Measurements from ENCODE around the gene ELFN1. TPM values are rescaled to one million over a fixed set of nuclear protein-coding genes. Genes with fewer than 3 reads are reported as not detected.

The ELFN1 gene
- total and polyA plus RNA-seq, 4 donors, result 7.8 to 28.4 (median 16.3) TPM

DNA sequence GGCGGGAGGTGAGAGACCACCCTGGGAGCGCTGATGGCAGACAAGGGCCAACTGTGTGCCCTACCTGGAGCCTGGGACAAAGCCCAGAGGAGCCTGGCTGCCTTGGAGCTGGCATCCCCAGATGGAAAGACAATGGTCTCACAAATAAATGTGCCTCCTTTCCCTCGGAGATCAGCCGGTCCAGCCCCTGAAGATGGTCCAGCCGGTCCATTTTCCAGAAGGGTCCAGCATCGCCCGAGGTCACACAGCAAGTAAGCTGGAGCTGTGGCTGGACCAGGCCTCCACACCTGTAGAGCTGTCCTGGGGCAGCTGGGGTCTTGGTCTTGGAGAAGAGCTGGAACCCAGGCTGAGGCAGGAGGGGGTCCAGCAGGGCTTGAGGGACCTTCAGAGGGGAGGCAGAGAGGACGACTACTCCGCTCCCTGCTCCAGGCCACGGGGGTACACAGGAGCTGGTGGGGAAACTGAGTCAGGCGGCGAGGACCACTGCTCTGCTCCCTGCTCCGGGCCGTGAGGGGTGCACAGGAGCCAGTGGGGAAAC, 3.6 kb downstream of the ELFN1 start:
- no peak for DNase-seq (ENCODE audit: low read depth in 4 of 6, low spot score in 6 of 6)
- Histone ChIP-seq H3K36me3 (ENCODE audit: control insufficient read depth, insufficient read depth, low read length) (peaks cover 65% of the 10 kb centered on the region), H3K9me3 (ENCODE audit: control insufficient read depth, insufficient read depth, low read length) (no peaks in the 10 kb centered on the region), H3K4me1 (ENCODE audit: control insufficient read depth, insufficient read depth, low read length) (peaks cover 80% of the 10 kb centered on the region), H3K27ac (ENCODE audit: low read depth, low read length) (no peak overlapping the region), H3K27me3 (ENCODE audit: control insufficient read depth, insufficient read depth, low read length) (peaks cover 5% of the 10 kb centered on the region), H3K4me3 (ENCODE audit: low read depth, low read length) (no peak overlapping the region)
- WGBS (ENCODE audit: insufficient coverage), result 92% methylated on average over 13 of the region's 14 CpGs

DNA sequence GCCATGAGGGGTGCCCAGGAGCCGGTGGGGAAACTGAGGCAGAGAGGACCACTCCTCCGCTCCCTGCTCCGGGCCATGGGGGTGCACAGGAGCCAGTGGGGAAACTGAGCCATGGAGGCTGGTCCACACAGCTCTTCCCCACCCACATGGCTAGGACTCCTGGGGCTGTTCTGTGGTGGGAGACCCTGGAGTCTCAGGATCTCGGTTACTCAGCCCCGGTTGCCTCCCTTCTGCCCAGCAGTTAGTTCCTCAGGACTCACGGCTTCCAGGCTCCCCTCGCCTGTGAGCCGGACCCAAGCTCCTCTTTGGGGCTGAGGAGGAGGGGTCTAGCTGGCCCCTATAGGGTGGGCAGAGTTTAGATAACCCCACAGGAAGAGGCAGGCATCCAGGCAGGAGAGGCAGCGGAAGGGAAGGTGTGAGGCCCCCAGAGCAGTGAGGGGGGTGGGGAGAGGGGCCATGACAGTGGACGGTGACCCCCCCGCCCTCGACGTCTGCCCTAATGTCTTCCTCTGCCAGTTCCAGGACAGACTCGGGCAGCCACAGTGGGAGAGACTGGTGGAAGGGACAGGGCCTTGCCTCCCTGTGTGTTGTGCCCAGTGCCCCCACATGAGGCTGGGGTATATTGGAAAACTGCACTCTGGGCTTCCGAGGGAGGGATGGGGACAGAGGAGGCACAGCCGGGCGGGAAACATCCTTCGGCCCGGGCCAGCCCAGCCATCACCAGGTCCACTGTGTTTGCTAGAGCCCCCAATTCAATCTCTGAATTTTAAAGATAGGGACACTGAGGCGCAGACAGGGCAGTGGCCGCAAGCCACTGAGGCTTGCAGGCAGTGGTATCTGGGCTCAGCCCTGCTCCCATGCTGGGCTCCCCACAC, 4.3 kb downstream of the ELFN1 start:
- Histone ChIP-seq H3K27ac (ENCODE audit: low read depth, low read length) (no peak overlapping the region), H3K36me3 (ENCODE audit: control insufficient read depth, insufficient read depth, low read length) (peaks cover 70% of the 10 kb centered on the region), H3K9me3 (ENCODE audit: control insufficient read depth, insufficient read depth, low read length) (no peaks in the 10 kb centered on the region), H3K27me3 (ENCODE audit: control insufficient read depth, insufficient read depth, low read length) (peaks cover 5% of the 10 kb centered on the region), H3K4me1 (ENCODE audit: control insufficient read depth, insufficient read depth, low read length) (peaks cover 81% of the 10 kb centered on the region), H3K4me3 (ENCODE audit: low read depth, low read length) (no peak overlapping the region)
- WGBS (ENCODE audit: insufficient coverage), result 82% methylated on average over 21 of the region's 21 CpGs
- no peak for DNase-seq (ENCODE audit: low read depth in 4 of 6, low spot score in 6 of 6)

- H3K4me3 ChIP-seq (ENCODE audit: low read depth, low read length), result no peak overlapping the region
These were observed 5.1 kb downstream of the ELFN1 start for GRCh38 chr7:1675036-1675671.

DNA sequence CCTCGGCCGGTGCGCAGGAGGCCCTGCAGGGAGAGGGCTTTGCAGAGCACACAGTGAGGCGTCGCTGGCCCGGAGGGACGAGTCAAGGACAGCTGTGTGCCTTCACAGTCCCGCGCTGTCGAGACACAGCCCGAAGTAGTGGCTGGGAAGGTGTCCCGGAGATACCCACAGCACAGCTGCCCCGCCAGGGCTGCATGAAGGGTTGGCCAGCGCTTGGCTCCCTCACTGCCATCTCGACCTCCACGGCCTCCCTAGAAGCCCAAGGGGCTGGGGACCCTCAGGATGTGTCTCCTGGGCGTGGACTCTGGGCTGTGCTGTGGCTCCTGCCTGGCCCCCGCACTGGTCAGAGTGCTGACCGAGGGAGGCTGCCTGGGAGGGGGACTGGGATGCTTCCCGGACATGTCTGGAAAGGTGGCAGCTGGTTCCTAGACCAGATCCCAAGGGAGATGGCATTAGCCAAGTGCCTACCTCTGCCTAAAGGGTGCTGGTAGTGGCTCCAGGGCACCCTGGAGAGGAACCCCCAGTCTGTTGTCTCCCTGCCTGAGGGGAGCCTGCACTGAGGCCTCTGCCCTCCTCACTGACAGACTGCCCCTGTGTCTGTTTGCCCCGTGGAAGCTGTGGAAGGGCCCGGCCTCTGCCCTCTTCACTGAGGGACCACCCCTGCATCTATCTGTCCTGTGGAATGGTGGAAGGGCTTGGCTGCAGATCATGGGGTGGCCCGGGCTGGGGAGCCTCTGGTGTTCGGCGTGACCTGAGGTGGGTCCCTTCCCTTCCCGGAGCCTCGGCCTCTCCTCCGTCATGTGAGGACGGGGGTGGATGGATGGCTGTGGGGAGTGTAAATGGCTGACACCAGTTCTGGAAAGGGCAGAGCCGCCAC, 5.8 kb downstream of the ELFN1 start:
- no peaks in the 10 kb centered on the region for H3K9me3 ChIP-seq (ENCODE audit: control insufficient read depth, insufficient read depth, low read length)
- no peak overlapping the region for H3K4me3 ChIP-seq (ENCODE audit: low read depth, low read length)
- H3K27me3 ChIP-seq (ENCODE audit: control insufficient read depth, insufficient read depth, low read length), result peaks cover 3% of the 10 kb centered on the region
- WGBS (ENCODE audit: insufficient coverage), result 63% methylated on average over 24 of the region's 30 CpGs
- H3K36me3 ChIP-seq (ENCODE audit: control insufficient read depth, insufficient read depth, low read length), result peaks cover 80% of the 10 kb centered on the region
- H3K27ac ChIP-seq (ENCODE audit: low read depth, low read length), result no peak overlapping the region
- peaks cover 71% of the 10 kb centered on the region for H3K4me1 ChIP-seq (ENCODE audit: control insufficient read depth, insufficient read depth, low read length)
- DNase-seq (ENCODE audit: low read depth in 4 of 6, low spot score in 6 of 6), result no peak

More at GRCh38 chr7:1675036-1675671, 5.1 kb downstream of the ELFN1 start:
- Histone ChIP-seq H3K36me3 (ENCODE audit: control insufficient read depth, insufficient read depth, low read length) (peaks cover 78% of the 10 kb centered on the region), H3K27ac (ENCODE audit: low read depth, low read length) (no peak overlapping the region), H3K4me1 (ENCODE audit: control insufficient read depth, insufficient read depth, low read length) (peaks cover 75% of the 10 kb centered on the region), H3K9me3 (ENCODE audit: control insufficient read depth, insufficient read depth, low read length) (no peaks in the 10 kb centered on the region), H3K27me3 (ENCODE audit: control insufficient read depth, insufficient read depth, low read length) (peaks cover 3% of the 10 kb centered on the region)
- WGBS (ENCODE audit: insufficient coverage), result 63% methylated on average over 24 of the region's 29 CpGs
- DNase-seq (ENCODE audit: low read depth in 4 of 6, low spot score in 6 of 6), result no peak

DNA sequence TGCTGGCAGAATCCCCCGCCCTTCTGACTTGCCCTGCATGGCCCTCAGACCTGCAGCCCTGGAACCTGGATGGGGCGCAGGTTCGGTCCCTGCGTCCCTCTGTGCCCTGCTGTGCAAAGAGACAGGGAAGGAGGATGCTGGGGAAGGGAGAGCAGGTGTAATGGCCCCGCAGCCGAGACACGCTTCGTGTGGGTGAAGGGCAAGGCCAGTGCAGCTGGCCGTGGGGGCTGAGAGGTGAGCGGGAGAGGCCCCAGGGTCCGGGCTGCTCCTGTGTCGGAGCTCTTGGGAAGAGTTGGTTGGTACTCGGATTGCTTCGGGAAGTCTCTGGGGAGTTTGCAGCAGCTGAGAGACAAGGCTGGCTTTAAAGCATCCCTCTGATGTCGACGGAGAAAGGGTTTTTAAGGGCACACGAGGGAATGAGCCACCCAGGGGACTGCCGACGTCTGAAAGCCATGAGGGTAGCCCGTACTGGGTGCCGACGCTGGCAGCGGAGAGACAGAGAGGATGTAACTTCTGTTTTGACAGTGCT, 6.5 kb downstream of the ELFN1 start:
- H3K27me3 ChIP-seq (ENCODE audit: control insufficient read depth, insufficient read depth, low read length), result no peaks in the 10 kb centered on the region

DNA sequence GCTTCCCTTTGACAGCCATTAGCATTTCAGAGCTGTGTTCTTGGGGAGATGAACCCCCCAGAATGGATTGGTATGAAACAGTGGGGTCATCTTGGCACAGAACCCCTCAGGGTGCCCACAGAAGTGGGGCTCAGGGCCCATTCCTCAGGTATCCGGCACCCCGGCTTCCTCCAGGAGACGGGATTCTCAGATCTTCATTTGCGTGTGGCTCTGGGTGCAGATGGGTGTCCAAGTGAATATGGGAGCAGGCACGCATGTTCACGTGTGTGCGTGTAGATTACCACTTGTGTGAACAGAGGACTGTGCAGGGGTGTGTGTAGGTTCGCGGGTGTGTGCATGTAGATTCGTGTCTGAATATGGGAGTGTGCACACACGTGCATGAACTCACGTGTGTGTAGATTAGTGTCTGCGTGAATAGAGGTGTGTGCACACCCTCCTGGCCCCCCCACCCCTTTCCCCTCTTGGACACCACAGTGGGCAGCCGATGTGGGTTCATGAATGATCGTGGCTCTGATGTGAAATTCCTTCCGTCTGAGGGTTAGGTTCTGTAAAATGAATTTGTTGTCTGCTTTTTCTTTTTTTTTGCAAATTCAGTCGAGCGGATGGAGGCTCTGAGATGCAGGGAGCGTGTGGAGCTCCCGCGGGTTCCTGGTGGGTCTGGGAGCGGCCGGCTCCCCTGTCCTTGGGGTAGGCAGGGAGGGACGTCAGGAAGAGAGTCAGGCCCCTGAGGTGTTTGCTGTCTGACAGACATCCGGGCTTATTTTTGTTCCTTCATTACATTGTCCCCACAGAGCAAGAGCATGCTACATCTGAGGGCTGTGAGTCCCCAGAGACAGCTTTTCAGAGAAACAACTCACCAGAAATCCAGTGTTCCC, 7.4 kb downstream of the ELFN1 start:
- Histone ChIP-seq H3K9me3 (ENCODE audit: control insufficient read depth, insufficient read depth, low read length) (no peaks in the 10 kb centered on the region), H3K4me1 (ENCODE audit: control insufficient read depth, insufficient read depth, low read length) (peaks cover 58% of the 10 kb centered on the region), H3K27me3 (ENCODE audit: control insufficient read depth, insufficient read depth, low read length) (no peaks in the 10 kb centered on the region), H3K27ac (ENCODE audit: low read depth, low read length) (no peak overlapping the region), H3K36me3 (ENCODE audit: control insufficient read depth, insufficient read depth, low read length) (peaks cover 68% of the 10 kb centered on the region), H3K4me3 (ENCODE audit: low read depth, low read length) (no peak overlapping the region)
- peak in 1 of 6 donors; percentile 50 for DNase-seq (ENCODE audit: low read depth in 4 of 6, low spot score in 6 of 6)
- WGBS (ENCODE audit: insufficient coverage), result 85% methylated on average over 10 of the region's 25 CpGs

More for the DNA sequence above, 6.5 kb downstream of the ELFN1 start:
- 59% methylated on average over 19 of the region's 23 CpGs for WGBS (ENCODE audit: insufficient coverage)
- Histone ChIP-seq H3K4me3 (ENCODE audit: low read depth, low read length) (no peak overlapping the region), H3K4me1 (ENCODE audit: control insufficient read depth, insufficient read depth, low read length) (peaks cover 64% of the 10 kb centered on the region), H3K9me3 (ENCODE audit: control insufficient read depth, insufficient read depth, low read length) (no peaks in the 10 kb centered on the region), H3K27ac (ENCODE audit: low read depth, low read length) (no peak overlapping the region), H3K36me3 (ENCODE audit: control insufficient read depth, insufficient read depth, low read length) (peaks cover 73% of the 10 kb centered on the region)
- DNase-seq (ENCODE audit: low read depth in 4 of 6, low spot score in 6 of 6), result peak in 1 of 6 donors; percentile 37

GRCh38 chr7:1678081-1678543, 8.0 kb downstream of the ELFN1 start:
- Histone ChIP-seq H3K4me1 (ENCODE audit: control insufficient read depth, insufficient read depth, low read length) (peaks cover 54% of the 10 kb centered on the region), H3K27ac (ENCODE audit: low read depth, low read length) (no peak overlapping the region), H3K4me3 (ENCODE audit: low read depth, low read length) (no peak overlapping the region), H3K36me3 (ENCODE audit: control insufficient read depth, insufficient read depth, low read length) (peaks cover 65% of the 10 kb centered on the region), H3K27me3 (ENCODE audit: control insufficient read depth, insufficient read depth, low read length) (no peaks in the 10 kb centered on the region), H3K9me3 (ENCODE audit: control insufficient read depth, insufficient read depth, low read length) (no peaks in the 10 kb centered on the region)
- DNase-seq (ENCODE audit: low read depth in 4 of 6, low spot score in 6 of 6), result no peak
- 87% methylated on average over 13 of the region's 13 CpGs for WGBS (ENCODE audit: insufficient coverage)

- peaks cover 59% of the 10 kb centered on the region for H3K36me3 ChIP-seq (ENCODE audit: control insufficient read depth, insufficient read depth, low read length)
- peaks cover 51% of the 10 kb centered on the region for H3K4me1 ChIP-seq (ENCODE audit: control insufficient read depth, insufficient read depth, low read length)
- DNase-seq (ENCODE audit: low read depth in 4 of 6, low spot score in 6 of 6), result no peak
- H3K9me3 ChIP-seq (ENCODE audit: control insufficient read depth, insufficient read depth, low read length), result no peaks in the 10 kb centered on the region
- H3K27me3 ChIP-seq (ENCODE audit: control insufficient read depth, insufficient read depth, low read length), result no peaks in the 10 kb centered on the region
- WGBS (ENCODE audit: insufficient coverage), result 89% methylated on average over 29 of the region's 30 CpGs
- no peak overlapping the region for H3K4me3 ChIP-seq (ENCODE audit: low read depth, low read length)
- H3K27ac ChIP-seq (ENCODE audit: low read depth, low read length), result no peak overlapping the region
These were observed 8.7 kb downstream of the ELFN1 start for GRCh38 chr7:1678571-1679325.
